ENCODE results near the gene ARHGEF25. TPM values are rescaled to one million over a fixed set of nuclear protein-coding genes. Genes with fewer than 3 reads are reported as not detected.
A peak's percentile ranks its signal among the peaks of the same experiment; 100 is the strongest.

Gene ARHGEF25
- total and polyA plus RNA-seq, 2 donors (not counting 1 experiment from before 2014, with no cell fraction given): 0.12 TPM; not detected in 1

GRCh38 chr12:57609781-57610553 lies 1.3 kb upstream of the ARHGEF25 start:
- Mint-ChIP-seq H3K27ac (no peak overlapping the region), H3K4me3 (peak overlapping the region; percentile 81), H3K4me1 (peaks cover 48% of the 10 kb centered on the region), H3K27me3 (peaks cover 47% of the 10 kb centered on the region), H3K9me3 (ENCODE audit: insufficient read depth) (no peaks in the 10 kb centered on the region)
- TF ChIP-seq CTCF (IDR thresholded peaks at IDR 0.05) (no peak), EZH2 (IDR thresholded peaks at IDR 0.05; ENCODE audit: borderline replicate concordance, insufficient read depth, low read depth, low read length, poor library complexity, severe bottlenecking) (no peak)
- Histone ChIP-seq H3K4me3 (ENCODE audit: control extremely low read depth in 1 of 5, extremely low read depth in 1 of 5, insufficient read depth in 1 of 5, low read depth in 2 of 5, low read length in 4 of 5) (peak overlapping the region in 1 of 5 experiments; percentile 62), H3K27me3 (replicated peaks in 1 of 4; ENCODE audit: control extremely low read depth in 1 of 4, control insufficient read depth in 3 of 4, insufficient read depth in 4 of 4, low read length in 3 of 4) (peaks cover 0 to 72% (median 34%) of the 10 kb centered on the region in 4 experiments), H3K4me2 (replicated peaks; ENCODE audit: low read depth, low read length, poor library complexity, severe bottlenecking) (peak overlapping the region; percentile 97), H4K20me1 (ENCODE audit: control insufficient read depth, insufficient read depth, low read length, poor library complexity, severe bottlenecking) (peaks cover 4% of the 10 kb centered on the region), H3K27ac (ENCODE audit: low read length in 2 of 2) (no peak overlapping the region), H3K79me2 (ENCODE audit: control insufficient read depth, insufficient read depth, low read length) (no peaks in the 10 kb centered on the region), H3K36me3 (replicated peaks in 1 of 2; ENCODE audit: control extremely low read depth in 1 of 2, control insufficient read depth in 1 of 2, extremely low read depth in 1 of 2, insufficient read depth in 2 of 2, low read length in 1 of 2) (no peaks in the 10 kb centered on the region), H3K9me3 (ENCODE audit: control extremely low read depth in 1 of 3, control insufficient read depth in 2 of 3, insufficient read depth in 1 of 3, low read length in 2 of 3) (peaks cover 0 to 11% (median 0%) of the 10 kb centered on the region in 3 donors), H3K9ac (ENCODE audit: low read length) (peak overlapping the region; percentile 63), H2AFZ (ENCODE audit: insufficient read depth, low read depth, low read length, poor library complexity, severe bottlenecking) (peak overlapping the region; percentile 48), H3K4me1 (ENCODE audit: control insufficient read depth in 2 of 2, insufficient read depth in 2 of 2, low read length in 2 of 2) (peaks cover 50% of the 10 kb centered on the region in 2 donors)
- 49% methylated on average over 20 of the region's 34 CpGs for WGBS (ENCODE audit: insufficient coverage)
- intact Hi-C loops (cut with micrococcal nuclease): no loop called here
- ATAC-seq (ENCODE audit: low read depth) (no peak), DNase-seq (no peak)
- POLR2A ChIA-PET: interaction anchor here (0.6 kb wide), 2 partner anchors 10 to 24 kb away, joined by 3 to 4 read pairs; no protein-coding TSS in a partner anchor
- CTCF ChIA-PET: interaction anchor here (12.6 kb wide), 1 partner anchor 27 kb away, joined by 97 read pairs; no protein-coding TSS in a partner anchor

Data from B cell (primary cell).